Pulmonary artery endothelial cell (primary cell): ENCODE measurements around the gene FOXD4L3. TPM values are rescaled to one million over a fixed set of nuclear protein-coding genes. Genes with fewer than 3 reads are reported as not detected.
"Not testable (repeated sequence)": the region's sequence is repeated elsewhere in the genome, so short reads cannot be mapped to it uniquely, and the experiment has no call there.

Experiments used
- DNase-seq: peaks from one replicate; pipeline ENCODE4 v3.0.0-alpha.2; 2011; ENCODE audit warnings: low read depth, low spot score
- total RNA-seq: library from RNA; depleted of rRNA; stranded (reverse); fragments of >200 nt; gene quantifications from 2 replicates; pipeline ENCODE4 v1.2.3, GENCODE V29; 2014

FOXD4L3 gene
- total RNA-seq, 1 donor from 2014 or later, result 0.07 TPM

- DNase-seq, result not testable (repeated sequence)
Measured at GRCh38 chr9:68343992-68344391, 41.3 kb downstream of the FOXD4L3 start.

DNA sequence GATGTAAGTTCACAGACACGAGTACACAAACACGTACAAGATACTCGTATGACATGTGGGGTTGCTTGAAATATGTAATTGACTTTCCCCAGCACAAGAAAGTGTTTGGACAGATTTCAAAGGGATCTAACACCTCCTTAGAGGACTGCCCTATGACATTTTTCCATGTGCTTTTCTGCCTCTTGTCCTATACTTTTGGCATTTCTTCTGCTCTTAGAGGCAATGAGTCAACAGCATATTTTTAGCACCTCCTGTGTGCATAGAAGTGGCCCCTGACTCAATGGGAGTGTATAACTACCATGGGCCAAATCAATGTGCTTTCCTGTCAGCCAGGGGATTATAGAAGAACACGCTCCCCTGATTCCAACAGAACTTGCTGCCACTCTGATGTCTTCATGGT, 49.0 kb downstream of the FOXD4L3 start:
- DNase-seq, result not testable (repeated sequence)

Other genes starting within 250 kb of the FOXD4L3 start
- 16.0 and 20.1 TPM in 2 replicates for gene ZNG1C, start 60.9 kb upstream of the FOXD4L3 start, total RNA-seq
- 0.07 and 0.26 TPM in 2 replicates for gene PGM5, start 53.7 kb downstream of the FOXD4L3 start, total RNA-seq
- gene TMEM252, start 238.0 kb downstream of the FOXD4L3 start, total RNA-seq, result not detected in 2 replicates